Sigmoid colon (tissue), 7 donors: ENCODE data around the gene SERINC3. TPM values are rescaled to one million over a fixed set of nuclear protein-coding genes. Genes with fewer than 3 reads are reported as not detected.

ENCODE experiments used
- DNase-seq: peaks from one replicate; pipeline ENCODE4 v3.0.0-alpha.2; 2019
- H3K27ac ChIP-seq, 4 donors: fragments of 200-600 bp; sonication (generic); one replicate each; pipeline ENCODE4 v1.5.1; 2016 to 2019; ENCODE audit warnings: mild to moderate bottlenecking in 1 of 4
- H3K27me3 ChIP-seq, 3 donors: fragments of 200-600 bp; sonication (generic); one replicate each; pipeline ENCODE4 v1.5.1; 2019; ENCODE audit warnings: mild to moderate bottlenecking in 1 of 3
- H3K36me3 ChIP-seq, 4 donors: fragments of 200-600 bp; sonication (generic); one replicate each; pipeline ENCODE4 v1.5.1; 2016 to 2019
- H3K4me1 ChIP-seq, 4 donors: fragments of 200-600 bp; sonication (generic); one replicate each; pipeline ENCODE4 v1.5.1; 2017 to 2019
- H3K4me3 ChIP-seq, 4 donors: fragments of 200-600 bp; sonication (generic); one replicate each; pipeline ENCODE4 v1.5.1; 2017 to 2019; ENCODE audit warnings: mild to moderate bottlenecking in 2 of 4, moderate library complexity in 1 of 4
- H3K9me3 ChIP-seq, 4 donors: fragments of 200-600 bp in 3 of 4; sonication (generic) in 3 of 4; one replicate each; pipeline versions ENCODE4 v1.5.1 to v1.6.1; 2013 to 2019
- EP300 ChIP-seq, 4 donors: sonication (generic); formaldehyde crosslinking; IDR thresholded peaks; one replicate each; pipeline ENCODE4 v1.6.1; 2017; ENCODE audit warnings: antibody characterized with exemption in 4 of 4
- POLR2A ChIP-seq, 2 donors: fragments of 450-650 bp; IDR thresholded peaks; one replicate each; pipeline ENCODE4 v1.6.1; 2016; ENCODE audit warnings: antibody characterized with exemption in 2 of 2, mild to moderate bottlenecking in 2 of 2, moderate library complexity in 2 of 2
- POLR2AphosphoS5 ChIP-seq, 4 donors: sonication (generic); formaldehyde crosslinking; IDR thresholded peaks; one replicate each; pipeline ENCODE4 v1.6.1; 2017; ENCODE audit warnings: antibody characterized with exemption in 4 of 4
- WGBS, 2 donors: extraction: QIAGEN DNeasy Blood & Tissue Kit; methylation state at CpG; one replicate each; pipeline ENCODE4 v1.1.7; 2013; 5-methylcytosine and 5-hydroxymethylcytosine counted together
- intact Hi-C: fragments of 100-400 bp; cut with DNase I; formaldehyde crosslinking; loops from one replicate; pipeline ENCODE4 v1.15.1; 2023
- polyA plus RNA-seq, 3 donors: library from polyadenylated mRNA; stranded (reverse); fragments of 200-250 nt; gene quantifications; one replicate each; pipeline ENCODE4 v1.2.3, GENCODE V29; 2013
- total RNA-seq, 4 donors: library from RNA; depleted of rRNA; stranded (reverse); fragments of >200 nt; gene quantifications; one replicate each; pipeline ENCODE4 v1.1.0, GENCODE V29; 2016
- TF ChIP-seq, protein P1 (sequence below), 4 experiments: fragments of 450-650 bp in 3 of 4; fragments of 200-600 bp in 1 of 4; IDR thresholded peaks; one replicate each; pipeline ENCODE4 v1.5.1; 2016 to 2019; ENCODE audit warnings: antibody characterized with exemption in 4 of 4, mild to moderate bottlenecking in 3 of 4, moderate library complexity in 2 of 4
- donor health status: healthy with polysubstance abuse.
- donor health status: Bipolar disorder and iron deficiency.
- donor health status: healthy.

The SERINC3 gene
- total and polyA plus RNA-seq, 7 donors = 11.1 to 112 (median 75.9) TPM

DNA sequence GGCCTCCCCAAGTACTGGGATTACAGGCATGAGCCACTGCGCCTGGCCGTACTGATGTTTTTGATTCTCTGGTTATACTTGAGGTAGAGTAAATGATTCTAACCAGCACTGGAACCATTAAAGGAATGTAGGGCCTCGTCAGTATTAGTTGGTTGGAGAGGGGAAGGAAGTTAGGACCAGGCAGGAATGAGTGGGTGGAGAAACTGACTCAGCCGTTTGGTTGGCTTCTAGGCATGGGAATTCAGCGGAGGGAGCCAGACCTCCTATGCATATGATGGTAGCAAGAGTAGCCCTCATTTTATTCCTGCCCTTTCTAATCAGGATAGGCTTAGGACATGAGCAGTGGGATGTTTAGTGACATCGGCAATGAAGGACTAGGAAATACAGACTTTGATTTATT lies 19.0 kb upstream of the SERINC3 start:
- WGBS, 2 donors = 82% methylated on average over 6 of the region's 6 CpGs
- H3K27me3 ChIP-seq = no peaks in the 10 kb centered on the region
- no peak overlapping the region for H3K4me3 ChIP-seq
- no peak for DNase-seq
- no peaks in the 10 kb centered on the region for H3K9me3 ChIP-seq
- intact Hi-C loops = no loop called here
- H3K27ac ChIP-seq = peak overlapping the region; percentile 54 to 92 (median 75)
- TF ChIP-seq POLR2A (IDR thresholded peaks at IDR 0.05) (no peak), POLR2AphosphoS5 (IDR thresholded peaks at IDR 0.05) (no peak), EP300 (IDR thresholded peaks at IDR 0.05) (no peak)
- TF ChIP-seq, protein P1, sequence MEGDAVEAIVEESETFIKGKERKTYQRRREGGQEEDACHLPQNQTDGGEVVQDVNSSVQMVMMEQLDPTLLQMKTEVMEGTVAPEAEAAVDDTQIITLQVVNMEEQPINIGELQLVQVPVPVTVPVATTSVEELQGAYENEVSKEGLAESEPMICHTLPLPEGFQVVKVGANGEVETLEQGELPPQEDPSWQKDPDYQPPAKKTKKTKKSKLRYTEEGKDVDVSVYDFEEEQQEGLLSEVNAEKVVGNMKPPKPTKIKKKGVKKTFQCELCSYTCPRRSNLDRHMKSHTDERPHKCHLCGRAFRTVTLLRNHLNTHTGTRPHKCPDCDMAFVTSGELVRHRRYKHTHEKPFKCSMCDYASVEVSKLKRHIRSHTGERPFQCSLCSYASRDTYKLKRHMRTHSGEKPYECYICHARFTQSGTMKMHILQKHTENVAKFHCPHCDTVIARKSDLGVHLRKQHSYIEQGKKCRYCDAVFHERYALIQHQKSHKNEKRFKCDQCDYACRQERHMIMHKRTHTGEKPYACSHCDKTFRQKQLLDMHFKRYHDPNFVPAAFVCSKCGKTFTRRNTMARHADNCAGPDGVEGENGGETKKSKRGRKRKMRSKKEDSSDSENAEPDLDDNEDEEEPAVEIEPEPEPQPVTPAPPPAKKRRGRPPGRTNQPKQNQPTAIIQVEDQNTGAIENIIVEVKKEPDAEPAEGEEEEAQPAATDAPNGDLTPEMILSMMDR (IDR thresholded peaks at IDR 0.05) = no peak
- no peaks in the 10 kb centered on the region for H3K36me3 ChIP-seq
- H3K4me1 ChIP-seq = peaks cover 0 to 74% (median 49%) of the 10 kb centered on the region in 4 donors

DNA sequence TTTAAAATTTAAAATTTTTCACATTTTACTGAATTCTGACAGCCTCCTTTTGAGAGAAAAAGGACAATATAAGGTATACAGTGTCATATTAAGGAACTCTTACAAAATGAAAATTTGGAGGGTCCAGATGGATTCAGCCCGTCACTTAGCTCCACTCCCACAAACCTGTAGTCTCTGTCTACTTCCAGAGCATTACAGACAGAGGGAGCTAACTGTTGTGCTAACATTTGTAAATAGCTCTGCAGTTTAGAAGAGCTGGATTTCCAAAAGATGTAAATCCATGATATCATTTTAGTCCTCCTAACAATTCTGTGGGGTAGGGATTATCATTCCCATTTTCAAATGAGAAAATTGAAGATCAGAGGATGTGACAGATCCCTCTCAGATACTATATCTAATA lies 16.1 kb upstream of the SERINC3 start:
- no peaks in the 10 kb centered on the region for H3K27me3 ChIP-seq
- H3K4me3 ChIP-seq = no peak overlapping the region
- H3K27ac ChIP-seq = peak overlapping the region; percentile 47 to 92 (median 75)
- no peaks in the 10 kb centered on the region for H3K36me3 ChIP-seq
- no peak for DNase-seq
- H3K4me1 ChIP-seq = peaks cover 0 to 83% (median 59%) of the 10 kb centered on the region in 4 donors
- no peaks in the 10 kb centered on the region for H3K9me3 ChIP-seq
- no peak for TF ChIP-seq EP300 (IDR thresholded peaks at IDR 0.05)
- TF ChIP-seq, protein P1 (IDR thresholded peaks at IDR 0.05) = peak in 3 of 4 experiments; percentile 20 to 35 (median 33)
- no peak for TF ChIP-seq POLR2AphosphoS5 (IDR thresholded peaks at IDR 0.05)
- whole genome bisulfite sequencing, 2 donors = 76 to 78% methylated on average over 1 of the region's 1 CpG
- intact Hi-C loops = loop anchor here (10.0 kb wide), 1 partner anchor 197 kb away; no protein-coding TSS in a partner anchor

DNA sequence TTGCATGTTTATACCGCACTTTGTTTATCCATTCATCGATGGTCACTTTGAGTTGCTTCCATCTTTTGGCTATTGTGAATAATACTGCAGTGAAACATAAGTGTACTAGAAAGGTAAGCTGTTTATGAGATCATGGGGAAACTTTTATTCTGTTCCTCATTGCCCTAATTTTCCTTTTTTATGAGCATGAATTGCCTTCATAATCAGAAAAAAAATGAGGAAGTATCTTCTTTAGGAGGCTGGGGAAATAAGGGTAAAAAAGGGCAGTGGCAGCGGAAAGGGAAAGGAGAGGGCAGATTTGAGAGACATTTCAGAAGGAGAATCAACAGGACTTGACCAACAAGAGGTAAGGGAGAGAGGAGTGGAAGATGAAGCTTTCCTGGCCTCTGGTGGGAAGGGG lies 14.3 kb upstream of the SERINC3 start:
- Histone ChIP-seq H3K36me3 (no peaks in the 10 kb centered on the region), H3K27me3 (no peaks in the 10 kb centered on the region), H3K9me3 (no peaks in the 10 kb centered on the region), H3K4me3 (no peak overlapping the region), H3K27ac (peak overlapping the region; percentile 55 to 92 (median 62)), H3K4me1 (peaks cover 0 to 75% (median 52%) of the 10 kb centered on the region in 4 donors)
- no peak for DNase-seq
- no peak for TF ChIP-seq EP300 (IDR thresholded peaks at IDR 0.05)
- TF ChIP-seq POLR2AphosphoS5 (IDR thresholded peaks at IDR 0.05) = no peak
- TF ChIP-seq, protein P1 (IDR thresholded peaks at IDR 0.05) = no peak
- TF ChIP-seq POLR2A (IDR thresholded peaks at IDR 0.05) = no peak
- WGBS, 2 donors = 16 to 64% methylated on average over 3 of the region's 3 CpGs
- intact Hi-C loops = loop anchor here (10.0 kb wide), 1 partner anchor 199 kb away; no protein-coding TSS in a partner anchor

GRCh38 chr20:44533928-44534327 lies 12.1 kb upstream of the SERINC3 start:
- no peaks in the 10 kb centered on the region for H3K36me3 ChIP-seq
- WGBS, 2 donors = 75 to 77% methylated on average over 4 of the region's 4 CpGs
- H3K27ac ChIP-seq = peak overlapping the region; percentile 76 to 92 (median 84)
- intact Hi-C loops = loop anchor here (10.0 kb wide), 1 partner anchor 201 kb away; no protein-coding TSS in a partner anchor
- TF ChIP-seq POLR2A (IDR thresholded peaks at IDR 0.05) (no peak), EP300 (IDR thresholded peaks at IDR 0.05) (no peak), POLR2AphosphoS5 (IDR thresholded peaks at IDR 0.05) (no peak)
- TF ChIP-seq, protein P1 (IDR thresholded peaks at IDR 0.05) = no peak
- H3K4me1 ChIP-seq = peaks cover 0 to 64% (median 43%) of the 10 kb centered on the region in 4 donors
- H3K27me3 ChIP-seq = no peaks in the 10 kb centered on the region
- H3K4me3 ChIP-seq = no peak overlapping the region
- DNase-seq = no peak
- no peaks in the 10 kb centered on the region for H3K9me3 ChIP-seq

DNA sequence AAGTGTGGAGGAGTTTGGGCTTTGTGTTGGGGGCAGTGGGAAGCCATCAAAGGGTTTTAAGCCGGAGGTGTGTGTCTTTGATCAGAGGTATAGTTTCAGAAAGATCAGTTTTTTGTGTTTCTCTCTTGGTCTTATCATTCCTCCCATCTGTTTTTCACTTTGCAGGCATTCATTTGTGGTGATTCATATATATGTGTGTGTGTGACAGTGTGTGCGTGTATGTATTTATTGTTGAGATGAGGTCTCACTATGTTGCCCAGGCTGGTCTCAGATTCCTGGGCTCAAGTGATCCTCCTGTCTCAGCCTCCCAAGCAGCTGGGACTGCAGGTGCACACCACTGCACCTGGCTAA lies 11.1 kb upstream of the SERINC3 start:
- H3K4me3 ChIP-seq = peak overlapping the region; percentile 56 to 97 (median 78)
- no peak for DNase-seq
- H3K27ac ChIP-seq = peak overlapping the region; percentile 76 to 92 (median 84)
- peaks cover 0 to 54% (median 37%) of the 10 kb centered on the region in 4 donors for H3K4me1 ChIP-seq
- WGBS, 2 donors = 62 to 80% methylated on average over 2 of the region's 2 CpGs
- intact Hi-C loops = loop anchor here (10.0 kb wide), 1 partner anchor 202 kb away; no protein-coding TSS in a partner anchor
- no peaks in the 10 kb centered on the region for H3K27me3 ChIP-seq
- no peaks in the 10 kb centered on the region for H3K36me3 ChIP-seq
- H3K9me3 ChIP-seq = no peaks in the 10 kb centered on the region
- no peak for TF ChIP-seq POLR2A (IDR thresholded peaks at IDR 0.05)
- TF ChIP-seq, protein P1 (IDR thresholded peaks at IDR 0.05) = no peak
- TF ChIP-seq EP300 (IDR thresholded peaks at IDR 0.05) = no peak
- no peak for TF ChIP-seq POLR2AphosphoS5 (IDR thresholded peaks at IDR 0.05)
